HCT116 (cell line): ENCODE data around the gene PSMB9. TPM values are rescaled to one million over a fixed set of nuclear protein-coding genes. Genes with fewer than 3 reads are reported as not detected.

Experiments
- ATAC-seq: fragments of 200-7000 bp; cut with Tn5 transposase; 2 replicates; pipeline ENCODE4 v1.9.1; 2020; ENCODE audit warnings: mild to moderate bottlenecking, moderate library complexity
- BruUV-seq: library from RNA; stranded (reverse); fragments of 400-500 nt; replicated peaks from 2 replicates; lab custom pipeline; 2021; lab: Mats Ljungman, UMichigan
- CTCF ChIA-PET: fragments of 300-600 bp; sonication (Branson Sonifier 250); formaldehyde crosslinking; loops from one replicate; lab custom pipeline; 2021; ENCODE audit warnings: antibody characterized with exemption; lab: Charles Lee
- POLR2A ChIA-PET: fragments of 300-600, 350-600 bp; sonication (Branson Sonifier 250); formaldehyde crosslinking; loops from one replicate; lab custom pipeline; 2021; ENCODE audit warnings: antibody characterized with exemption; lab: Charles Lee
- RAD21 ChIA-PET, 2 experiments: fragments of 300-600 bp; sonication (Branson Sonifier 250); formaldehyde crosslinking; loops; one replicate each; lab custom pipeline; 2023; ENCODE audit warnings: low total read pairs in 2 of 2; ENCODE audit not compliant: uncharacterized antibody in 2 of 2, unreplicated experiment in 2 of 2, low non-redundant PET in 1 of 2; lab: Charles Lee
- DNase-seq: peaks from one replicate; pipeline ENCODE4 v3.0.0-alpha.2; 2010; ENCODE audit warnings: low read depth, low spot score
- H2AFZ ChIP-seq: fragments of 200-600 bp; shearing (Covaris generic), sonication (generic); 2 replicates; pipeline ENCODE4 v1.6.1; 2017; ENCODE audit warnings: low read depth, mixed run types, mixed read lengths, antibody characterized with exemption, low read length; ENCODE audit not compliant: poor library complexity, severe bottlenecking
- H3K27ac ChIP-seq: 2 replicates; pipeline ENCODE4 v1.5.1; 2012; ENCODE audit warnings: low read depth, low read length
- H3K27me3 ChIP-seq: fragments of 200-600 bp; sonication (generic); 2 replicates; pipeline ENCODE4 v1.6.1; 2016; ENCODE audit warnings: mixed run types, low read length, mixed read lengths; ENCODE audit not compliant: insufficient read depth
- H3K36me3 ChIP-seq, 2 experiments: fragments of 200-500 bp in 1 of 2; fragments of 200-600 bp in 1 of 2; sonication (Bioruptor generic) in 1 of 2; sonication (generic) in 1 of 2; 2 replicates each; pipeline versions ENCODE4 v1.5.1 to v1.6.1; 2014 to 2016; ENCODE audit warnings: low read length in 2 of 2, inconsistent platforms in 1 of 2, mixed read lengths in 1 of 2, mixed run types in 1 of 2; ENCODE audit not compliant: insufficient read depth in 2 of 2, control insufficient read depth in 1 of 2
- H3K4me1 ChIP-seq, 2 experiments: fragments of 200-600 bp in 1 of 2; sonication (generic) in 1 of 2; 2 replicates each; pipeline versions ENCODE4 v1.5.1 to v1.6.1; 2012 to 2017; ENCODE audit warnings: low read length in 2 of 2, inconsistent platforms in 1 of 2, mild to moderate bottlenecking in 1 of 2, mixed read lengths in 1 of 2, mixed run types in 1 of 2, moderate library complexity in 1 of 2; ENCODE audit not compliant: insufficient read depth in 2 of 2, control insufficient read depth in 1 of 2
- H3K4me2 ChIP-seq: fragments of 200-600 bp; sonication (generic); 2 replicates; pipeline ENCODE4 v1.6.1; 2017; ENCODE audit warnings: mixed run types, low read length, mixed read lengths
- H3K4me3 ChIP-seq, 2 experiments: fragments of 200-600 bp in 1 of 2; sonication (generic) in 1 of 2; replicated peaks in 1 of 2; 2 replicates each; pipeline ENCODE4 v1.5.1; 2011 to 2016; ENCODE audit warnings: low read length in 2 of 2, control low read depth in 1 of 2, low read depth in 1 of 2, mild to moderate bottlenecking in 1 of 2, mixed read lengths in 1 of 2, mixed run types in 1 of 2
- H3K79me2 ChIP-seq: fragments of 200-600 bp; sonication (generic); 2 replicates; pipeline ENCODE4 v1.6.1; 2017; ENCODE audit warnings: mild to moderate bottlenecking, mixed run types, low read length, moderate library complexity, mixed read lengths; ENCODE audit not compliant: insufficient read depth
- H3K9ac ChIP-seq: fragments of 200-600 bp; sonication (generic); 2 replicates; pipeline ENCODE4 v1.6.1; 2016; ENCODE audit warnings: low read length, mixed read lengths
- H3K9me2 ChIP-seq: fragments of 200-600 bp; sonication (generic), shearing (Covaris generic); 2 replicates; pipeline ENCODE4 v1.6.1; 2017; ENCODE audit warnings: mixed run types, mild to moderate bottlenecking, moderate library complexity; ENCODE audit not compliant: insufficient read depth
- H3K9me3 ChIP-seq, 2 experiments: fragments of 200-500 bp in 1 of 2; fragments of 200-600 bp in 1 of 2; sonication (Bioruptor generic) in 1 of 2; sonication (generic) in 1 of 2; 2 replicates each; pipeline ENCODE4 v1.6.1; 2014 to 2017; ENCODE audit warnings: low read length in 2 of 2, mixed read lengths in 2 of 2, inconsistent platforms in 1 of 2, low read depth in 1 of 2, mild to moderate bottlenecking in 1 of 2, mixed run types in 1 of 2, moderate library complexity in 1 of 2; ENCODE audit not compliant: control insufficient read depth in 1 of 2, insufficient read depth in 1 of 2
- H4K20me1 ChIP-seq: fragments of 200-600 bp; sonication (generic), shearing (Covaris generic); 2 replicates; pipeline ENCODE4 v1.6.1; 2017; ENCODE audit warnings: mixed run types, mild to moderate bottlenecking, moderate library complexity; ENCODE audit not compliant: insufficient read depth
- JUND ChIP-seq: IDR thresholded peaks from 2 replicates; pipeline ENCODE4 v1.6.1; 2012
- POLR2A ChIP-seq: IDR thresholded peaks from 2 replicates; pipeline ENCODE4 v1.7.0; 2011; ENCODE audit warnings: borderline replicate concordance; ENCODE audit not compliant: insufficient read depth, insufficient read length; ENCODE audit errors: extremely low read depth
- SIN3A ChIP-seq: IDR thresholded peaks from 2 replicates; pipeline ENCODE4 v1.6.1; 2012; ENCODE audit warnings: low read depth
- YY1 ChIP-seq: IDR thresholded peaks from 2 replicates; pipeline ENCODE4 v1.6.1; 2011; ENCODE audit warnings: low read length, low read depth, moderate library complexity, mild to moderate bottlenecking; ENCODE audit not compliant: insufficient replicate concordance; ENCODE audit errors: extremely low read depth
- ZFX ChIP-seq: fragments of 450-650 bp; IDR thresholded peaks from 2 replicates; pipeline ENCODE4 v1.6.1; 2017
- ZNF274 ChIP-seq: fragments of 200-500 bp; sonication (Bioruptor generic); IDR thresholded peaks from 2 replicates; pipeline ENCODE4 v1.6.1; 2014; ENCODE audit warnings: mild to moderate bottlenecking, low read depth, low read length, inconsistent platforms
- intact Hi-C: fragments of 100-400 bp; cut with micrococcal nuclease; formaldehyde crosslinking; loops from 2 replicates; pipeline ENCODE4 v1.10.0; 2022
- total RNA-seq: library from RNA; stranded (reverse); gene quantifications from one replicate; pipeline ENCODE4 v1.2.1, GENCODE V29; 2021; ENCODE audit not compliant: unreplicated experiment
- TF ChIP-seq, protein P1 (sequence below): IDR thresholded peaks from 2 replicates; pipeline ENCODE4 v1.6.1; 2012

The PSMB9 gene
- total RNA-seq, 1 experiment from 2014 or later: 8.1 TPM

DNA sequence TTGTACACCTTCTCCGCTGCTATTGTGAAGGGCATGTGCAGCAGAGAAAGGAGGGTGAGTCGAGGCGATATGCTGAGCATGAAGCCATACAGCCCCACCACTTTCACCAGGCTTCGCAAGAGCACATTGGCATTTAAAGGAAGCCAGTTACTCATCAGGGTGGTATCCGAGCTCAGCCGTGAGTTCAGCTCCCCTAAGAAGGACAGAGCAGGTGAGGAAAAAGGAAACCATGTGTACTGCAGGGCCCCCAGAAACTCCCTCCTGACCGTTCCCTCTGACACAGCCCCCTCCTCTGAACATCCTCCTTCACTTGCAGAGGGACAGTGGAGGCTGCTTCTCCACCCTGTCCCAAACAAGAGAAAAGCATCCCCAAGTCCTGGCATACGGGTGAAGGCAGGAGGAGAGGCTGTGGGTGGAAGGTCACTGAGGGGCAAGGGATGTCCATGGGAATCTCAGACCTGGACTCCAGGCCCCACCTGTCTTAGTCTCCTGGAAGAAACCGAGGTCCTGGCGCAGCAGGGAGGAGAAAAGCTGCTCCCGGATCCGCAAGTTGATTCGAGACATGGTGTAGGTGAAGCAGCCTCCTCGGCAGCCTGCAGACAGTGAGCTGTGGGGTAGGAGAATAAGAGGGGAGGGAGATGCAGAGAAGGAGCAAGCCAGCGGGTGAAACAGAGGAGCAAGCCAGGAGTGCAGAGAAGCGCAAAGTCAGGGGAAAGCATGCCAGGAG is 18.7 kb upstream of the PSMB9 start:
- H3K9me3 ChIP-seq: no peaks in the 10 kb centered on the region
- POLR2A ChIA-PET: no interaction called here

DNA sequence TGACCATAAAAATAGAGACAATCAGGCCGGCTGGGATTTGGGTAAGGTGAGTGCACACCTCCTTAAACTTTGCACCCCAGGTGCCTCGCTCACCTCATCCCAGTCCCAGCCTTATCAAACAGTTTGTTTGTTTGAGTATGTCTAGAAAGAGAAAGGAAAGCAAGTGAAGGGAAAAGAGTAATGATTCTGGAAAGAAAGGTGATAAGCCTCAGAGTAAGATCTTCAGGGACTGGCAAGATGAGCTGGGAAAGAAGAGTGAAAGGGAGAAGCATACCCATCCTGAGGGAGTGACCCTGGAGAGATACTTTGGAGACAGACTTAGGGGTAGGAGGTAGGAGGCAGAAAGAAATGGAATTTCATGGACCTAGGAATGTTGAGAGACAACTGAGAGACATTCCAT is 17.1 kb upstream of the PSMB9 start:
- H3K9me3 ChIP-seq: no peaks in the 10 kb centered on the region
- H2AFZ ChIP-seq: no peak overlapping the region
- ChIA-PET RAD21 (interaction anchor here in 1 of 2 experiments (2.5 kb wide), 1 partner anchor 31 kb away, joined by 36 read pairs; no protein-coding TSS in a partner anchor), POLR2A (interaction anchor here (3.0 kb wide), 1 partner anchor 9 kb away, joined by 10 read pairs; no protein-coding TSS in a partner anchor), CTCF (interaction anchor here (3.5 kb wide), 3 partner anchors 19 to 33 kb away, joined by 55 to 189 read pairs (median 80); partner anchors contain the start of genes PSMB9 and TAP1)
- H4K20me1 ChIP-seq: no peaks in the 10 kb centered on the region
- peaks cover 9% of the 10 kb centered on the region; the same call in 1 of the 2 replicates for H3K79me2 ChIP-seq
- no peaks in the 10 kb centered on the region for H3K27me3 ChIP-seq
- DNase-seq: no peak
- H3K27ac ChIP-seq: no peak overlapping the region
- peaks cover 6 to 20% of the 10 kb centered on the region in 2 experiments; a peak in 3 of 4 replicates for H3K4me1 ChIP-seq
- no peak overlapping the region for H3K9ac ChIP-seq
- H3K9me2 ChIP-seq: no peaks in the 10 kb centered on the region
- H3K36me3 ChIP-seq: peaks cover 0 to 30% of the 10 kb centered on the region in 2 experiments; a peak in 2 of 4 replicates
- H3K4me3 ChIP-seq: peak overlapping the region in 1 of 2 experiments; percentile 84; a peak in 2 of 4 replicates
- H3K4me2 ChIP-seq: peak overlapping the region; percentile 98
- no peak for ATAC-seq
- intact Hi-C loops: loop anchor here (5.0 kb wide), 1 partner anchor 110 kb away; no protein-coding TSS in a partner anchor
- TF ChIP-seq JUND (no peak), YY1 (no peak), ZFX (no peak), ZNF274 (no peak)
- TF ChIP-seq, protein P1, sequence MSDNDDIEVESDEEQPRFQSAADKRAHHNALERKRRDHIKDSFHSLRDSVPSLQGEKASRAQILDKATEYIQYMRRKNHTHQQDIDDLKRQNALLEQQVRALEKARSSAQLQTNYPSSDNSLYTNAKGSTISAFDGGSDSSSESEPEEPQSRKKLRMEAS: no peak
- BruUV-seq: no TSS peak

More for the DNA sequence above, 18.7 kb upstream of the PSMB9 start:
- no peak for DNase-seq
- TF ChIP-seq SIN3A: no peak
- TF ChIP-seq POLR2A: no peak
- no TSS peak for BruUV-seq
- Histone ChIP-seq H3K4me2 (no peak overlapping the region), H3K4me3 (no peak overlapping the region), H3K79me2 (peaks cover 9% of the 10 kb centered on the region; the same call in 1 of the 2 replicates), H3K4me1 (peaks cover 6 to 20% of the 10 kb centered on the region in 2 experiments; a peak in 3 of 4 replicates), H3K9ac (no peak overlapping the region), H3K9me2 (no peaks in the 10 kb centered on the region), H3K27ac (no peak overlapping the region), H2AFZ (no peak overlapping the region), H3K27me3 (no peaks in the 10 kb centered on the region), H3K36me3 (peaks cover 9 to 45% of the 10 kb centered on the region in 2 experiments; a peak in 2 of 4 replicates), H4K20me1 (no peaks in the 10 kb centered on the region)
- intact Hi-C loops: loop anchor here (5.0 kb wide), 1 partner anchor 112 kb away; no protein-coding TSS in a partner anchor
- CTCF ChIA-PET: interaction anchor here (1.3 kb wide), 1 partner anchor 33 kb away, joined by 3 read pairs; no protein-coding TSS in a partner anchor
- RAD21 ChIA-PET: no interaction called here
- no peak for ATAC-seq
